HG03342 (cell line): ENCODE results near the gene SYNE1.
"Not testable (repeated sequence)": the region's sequence is repeated elsewhere in the genome, so short reads cannot be mapped to it uniquely, and the experiment has no call there.

Experiments
- ATAC-seq: cut with Tn5 transposase; IDR thresholded peaks from one replicate; pipeline ENCODE4 v1.9.1; 2021; ENCODE audit warnings: mild to moderate bottlenecking, moderate library complexity; ENCODE audit not compliant: unreplicated experiment

SYNE1 gene

GRCh38 chr6:152625213-152625612, 11.9 kb downstream of the SYNE1 start:
- ATAC-seq = no peak

GRCh38 chr6:152614776-152615175, 22.4 kb downstream of the SYNE1 start:
- not testable (repeated sequence) for ATAC-seq

- no peak for ATAC-seq
Observed at GRCh38 chr6:152609125-152609670, 28.0 kb downstream of the SYNE1 start.

- ATAC-seq = no peak
Observed at GRCh38 chr6:152605941-152606340, 31.2 kb downstream of the SYNE1 start.

- no peak for ATAC-seq
Observed at GRCh38 chr6:152605342-152605741, 31.8 kb downstream of the SYNE1 start.

GRCh38 chr6:152603911-152604310, 33.3 kb downstream of the SYNE1 start:
- no peak for ATAC-seq

GRCh38 chr6:152600022-152600421, 37.1 kb downstream of the SYNE1 start:
- no peak for ATAC-seq

GRCh38 chr6:152598901-152599537, 38.1 kb downstream of the SYNE1 start:
- ATAC-seq = no peak

- ATAC-seq = no peak
Observed at GRCh38 chr6:152598421-152598820, 38.7 kb downstream of the SYNE1 start.

- no peak for ATAC-seq
Observed at GRCh38 chr6:152596726-152597125, 40.4 kb downstream of the SYNE1 start.

GRCh38 chr6:152595499-152595898, 41.7 kb downstream of the SYNE1 start:
- no peak for ATAC-seq

- no peak for ATAC-seq
Observed at GRCh38 chr6:152594701-152595100, 42.5 kb downstream of the SYNE1 start.

- ATAC-seq = no peak
Observed at GRCh38 chr6:152588456-152588855, 48.7 kb downstream of the SYNE1 start.

- no peak for ATAC-seq
Observed at GRCh38 chr6:152587473-152587872, 49.7 kb downstream of the SYNE1 start.

GRCh38 chr6:152585236-152585635, 51.9 kb downstream of the SYNE1 start:
- ATAC-seq = no peak

- ATAC-seq = no peak
Observed at GRCh38 chr6:152583888-152584287, 53.3 kb downstream of the SYNE1 start.

GRCh38 chr6:152576525-152576924, 60.6 kb downstream of the SYNE1 start:
- ATAC-seq = no peak

- no peak for ATAC-seq
Observed at GRCh38 chr6:152575621-152576150, 61.5 kb downstream of the SYNE1 start.

- no peak for ATAC-seq
Observed at GRCh38 chr6:152575161-152575560, 62.0 kb downstream of the SYNE1 start.

- ATAC-seq = no peak
Observed at GRCh38 chr6:152573762-152574161, 63.4 kb downstream of the SYNE1 start.

GRCh38 chr6:152572338-152573088, 64.6 kb downstream of the SYNE1 start:
- no peak for ATAC-seq

GRCh38 chr6:152571943-152572337, 65.2 kb downstream of the SYNE1 start:
- ATAC-seq = no peak
